OCI-LY1 (cell line): ENCODE data around the gene RAB40C.

Experiments
- CTCF ChIP-seq: fragments of 200-600 bp; sonication (generic), shearing (Covaris generic); IDR thresholded peaks from 2 replicates; pipeline ENCODE4 v1.5.1; 2017; ENCODE audit warnings: mild to moderate bottlenecking, antibody characterized with exemption, low read length, moderate library complexity, mixed read lengths
- EZH2 ChIP-seq: fragments of 200-600 bp; sonication (generic), shearing (Covaris generic); IDR thresholded peaks from 2 replicates; pipeline ENCODE4 v1.8.0; 2017; ENCODE audit warnings: borderline replicate concordance, mixed run types, mild to moderate bottlenecking, antibody characterized with exemption, low read length, moderate library complexity, mixed read lengths

GRCh38 chr16:590815-591200, 942 bp downstream of the RAB40C start:
- TF ChIP-seq CTCF (no peak), EZH2 (no peak)
